HPDE6-E6E7 (cell line): ENCODE results near the gene EPB41L1.
A peak's percentile ranks its signal among the peaks of the same experiment; 100 is the strongest.

Experiments
- DNase-seq: peaks from one replicate; pipeline ENCODE4 v3.0.0; 2011; ENCODE audit warnings: missing footprints; ENCODE audit errors: extremely low spot score

The EPB41L1 gene

GRCh38 chr20:36225666-36226065 is 71.1 kb downstream of the EPB41L1 start:
- no peak for DNase-seq

- DNase-seq, result no peak
These were observed 74.2 kb downstream of the EPB41L1 start for GRCh38 chr20:36228770-36229169.

GRCh38 chr20:36230019-36230418 is 75.5 kb downstream of the EPB41L1 start:
- no peak for DNase-seq

- DNase-seq, result no peak
These were observed 76.8 kb downstream of the EPB41L1 start for GRCh38 chr20:36231331-36231730.

GRCh38 chr20:36234771-36235320 is 80.3 kb downstream of the EPB41L1 start:
- no peak for DNase-seq

GRCh38 chr20:36235892-36236785 is 81.6 kb downstream of the EPB41L1 start, which contains the start of gene AAR2:
TSS of gene AAR2 (plus strand) at chr20:36236478. CDS start at chr20:36239869, 3,391 bp downstream.
- DNase-seq, result peak; percentile 91

GRCh38 chr20:36236786-36237121 is 82.2 kb downstream of the EPB41L1 start:
- no peak for DNase-seq

GRCh38 chr20:36237477-36237876 is 82.9 kb downstream of the EPB41L1 start:
- no peak for DNase-seq

GRCh38 chr20:36238153-36238552 is 83.6 kb downstream of the EPB41L1 start:
- no peak for DNase-seq

- no peak for DNase-seq
These were observed 84.2 kb downstream of the EPB41L1 start for GRCh38 chr20:36238760-36239159.

- DNase-seq, result no peak
These were observed 85.5 kb downstream of the EPB41L1 start for GRCh38 chr20:36240076-36240475.

- DNase-seq, result no peak
These were observed 87.1 kb downstream of the EPB41L1 start for GRCh38 chr20:36241678-36242077.

GRCh38 chr20:36243726-36244125 is 89.2 kb downstream of the EPB41L1 start:
- no peak for DNase-seq

- DNase-seq, result no peak
These were observed 91.9 kb downstream of the EPB41L1 start for GRCh38 chr20:36246401-36246800.

- DNase-seq, result no peak
These were observed 94.3 kb downstream of the EPB41L1 start for GRCh38 chr20:36248836-36249235.

GRCh38 chr20:36249450-36249849 is 94.9 kb downstream of the EPB41L1 start:
- DNase-seq, result no peak

- peak; percentile 76 for DNase-seq
These were observed 96.9 kb downstream of the EPB41L1 start for GRCh38 chr20:36251426-36251825.

GRCh38 chr20:36252511-36252910 is 98.0 kb downstream of the EPB41L1 start:
- peak; percentile 44 for DNase-seq

GRCh38 chr20:36253036-36253435 is 98.5 kb downstream of the EPB41L1 start:
- DNase-seq, result no peak

- no peak for DNase-seq
These were observed 99.5 kb downstream of the EPB41L1 start for GRCh38 chr20:36254076-36254475.

- no peak for DNase-seq
These were observed 100.9 kb downstream of the EPB41L1 start for GRCh38 chr20:36255445-36255844.

- DNase-seq, result no peak
These were observed 104.9 kb downstream of the EPB41L1 start for GRCh38 chr20:36259177-36260061.
